ENCODE data around the gene PDCD7.
"Not testable (repeated sequence)": the region's sequence is repeated elsewhere in the genome, so short reads cannot be mapped to it uniquely, and the experiment has no call there.

Gene PDCD7

DNA sequence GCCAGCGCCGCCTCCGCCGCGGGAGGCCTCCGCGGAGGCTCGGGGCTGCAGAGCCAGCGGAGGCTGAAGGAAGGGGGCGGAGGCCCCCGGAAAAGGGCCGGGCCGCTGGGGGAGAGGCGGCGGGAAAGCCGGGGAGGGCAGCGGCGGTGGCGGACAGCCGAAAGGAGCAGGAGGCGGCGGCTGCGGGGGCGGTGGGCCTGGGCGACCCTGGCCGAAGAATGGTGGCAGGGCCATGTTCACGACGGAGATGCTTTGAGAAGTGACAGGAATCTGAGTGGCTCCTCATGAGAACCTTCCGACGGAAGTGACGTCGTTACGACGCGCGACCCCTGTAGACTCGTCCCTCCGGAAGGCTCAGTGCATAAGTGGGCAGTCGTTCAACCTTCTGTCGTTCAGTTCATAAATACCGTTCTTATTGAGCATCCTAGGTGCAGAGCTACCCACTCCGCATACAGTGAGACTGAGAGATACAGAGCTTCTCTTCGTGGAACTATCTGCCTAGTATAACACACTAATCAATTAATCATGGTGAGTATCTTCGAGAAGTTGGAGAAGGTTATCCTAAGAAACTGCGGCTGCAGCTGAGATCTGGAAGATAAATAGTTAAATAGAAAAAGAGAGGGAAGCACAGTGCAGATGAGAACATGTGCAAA lies at the start of gene PDCD7:
TSS of gene PDCD7 (minus strand) at position 261 of the 653 bp plus-strand sequence. CDS start at position 234, 27 bp downstream.
- DNase-seq, result peak; percentile 86 to 91

DNA sequence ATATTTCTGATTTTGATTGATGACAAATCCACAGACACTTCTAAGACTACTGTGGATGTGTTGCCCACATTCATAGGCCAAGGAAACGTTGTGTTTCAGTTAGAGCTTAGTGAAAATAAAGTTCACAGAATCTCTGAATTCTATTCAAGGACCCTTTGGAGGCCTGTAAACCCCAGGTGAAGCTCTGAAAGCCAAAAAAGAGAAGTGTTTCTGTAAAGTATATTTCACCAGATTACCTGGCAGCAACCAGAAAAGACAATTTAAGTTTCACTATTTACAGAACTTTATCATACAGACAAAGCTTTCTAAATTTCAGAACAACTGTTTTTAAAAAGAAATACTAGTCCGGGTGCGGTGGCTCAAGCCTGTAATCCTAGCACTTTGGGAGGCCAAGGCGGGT lies 48.9 kb upstream of the PDCD7 start:
- no peak for DNase-seq

DNA sequence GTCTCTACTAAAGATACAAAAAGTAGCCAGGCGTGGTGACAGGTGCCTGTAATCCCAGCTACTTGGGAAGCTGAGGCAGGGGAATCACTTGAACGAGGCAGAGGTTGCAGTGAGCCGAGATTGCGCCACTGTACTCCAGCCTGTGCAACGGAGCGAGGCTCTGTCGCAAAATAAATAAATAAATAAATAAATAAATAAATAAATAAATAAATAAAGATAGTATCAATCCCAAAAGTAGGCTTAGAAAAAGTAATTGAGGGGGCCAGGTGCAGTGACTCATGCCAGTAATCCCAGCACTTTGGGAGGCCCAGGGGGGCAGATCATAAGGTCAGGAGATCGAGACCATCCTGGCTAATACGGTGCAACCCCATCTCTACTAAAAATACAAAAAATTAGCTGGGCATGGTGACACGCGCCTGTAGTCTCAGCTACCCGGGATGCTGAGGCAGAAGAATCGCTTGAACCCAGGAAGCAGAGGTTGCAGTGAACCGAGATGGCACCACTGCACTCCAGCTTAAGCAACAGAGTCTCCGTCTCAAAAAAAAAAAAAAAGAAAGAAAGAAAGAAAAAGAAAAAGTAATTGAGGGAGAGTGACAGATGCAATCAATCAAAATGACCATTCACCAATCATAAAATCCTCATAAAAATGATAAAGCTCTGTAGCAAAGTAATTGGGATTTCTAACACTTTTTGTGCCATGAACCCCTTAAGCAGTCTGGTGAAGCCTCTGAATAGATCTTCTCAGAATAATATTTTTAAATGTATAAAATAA lies 48.2 kb upstream of the PDCD7 start:
- not testable (repeated sequence) for DNase-seq

- no peak for DNase-seq
Measured at GRCh38 chr15:65180167-65180566, 46.6 kb upstream of the PDCD7 start.

DNA sequence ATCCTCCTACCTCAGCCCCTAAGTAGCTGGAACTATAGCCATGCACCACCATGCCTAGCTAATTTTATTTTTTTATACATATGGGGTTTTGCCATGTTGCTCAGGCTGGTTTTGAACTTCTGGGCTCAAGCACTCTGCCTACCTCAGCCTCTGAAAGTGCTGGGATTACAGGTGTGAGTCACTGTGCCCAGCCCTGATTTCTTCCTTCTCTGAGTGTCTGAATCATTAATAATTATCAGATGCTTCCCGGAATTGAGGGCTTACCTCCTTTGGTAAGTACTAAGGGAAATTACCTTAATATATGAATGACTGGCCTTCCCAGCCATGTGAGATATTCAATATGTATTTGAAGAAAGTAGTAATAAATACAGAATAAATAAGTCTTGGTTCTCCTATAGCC lies 44.3 kb upstream of the PDCD7 start:
- DNase-seq, result no peak

DNA sequence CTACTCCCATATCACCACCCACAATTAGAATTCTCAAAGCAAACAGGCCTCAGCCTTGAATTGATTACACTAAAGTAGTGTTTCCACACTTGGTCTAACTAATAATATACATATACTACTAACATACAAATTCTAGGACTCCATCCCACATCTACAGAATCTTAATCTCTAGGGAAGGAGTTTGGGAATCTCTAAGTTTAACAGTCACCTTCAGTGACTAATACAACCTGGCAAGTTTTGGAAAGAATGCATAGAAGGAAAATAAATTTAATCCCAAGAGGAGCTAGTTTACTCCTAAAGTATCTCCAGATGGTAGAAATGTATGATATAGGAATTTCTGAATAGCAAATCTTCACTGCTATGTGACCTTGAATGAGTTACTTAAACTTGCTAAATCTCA lies 42.4 kb upstream of the PDCD7 start:
- no peak for DNase-seq

DNA sequence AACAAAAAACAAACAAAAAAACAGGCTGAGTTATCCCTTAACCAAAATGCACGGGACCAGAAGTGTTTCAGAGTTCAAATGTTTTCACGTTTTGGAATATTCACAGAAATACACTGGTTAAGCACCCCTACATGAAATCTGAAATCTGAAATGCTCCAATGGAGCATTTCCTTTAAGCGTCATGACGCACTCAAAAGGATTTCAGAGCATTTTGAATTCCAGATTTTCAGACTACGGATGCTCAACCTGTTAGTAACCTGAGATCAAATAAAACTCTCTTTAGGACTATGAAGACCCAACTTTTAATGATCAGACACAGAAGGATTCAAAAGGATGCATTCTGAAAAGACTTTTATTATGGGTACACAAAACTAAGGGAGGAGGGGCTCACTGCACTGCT lies 41.9 kb upstream of the PDCD7 start:
- no peak for DNase-seq

DNA sequence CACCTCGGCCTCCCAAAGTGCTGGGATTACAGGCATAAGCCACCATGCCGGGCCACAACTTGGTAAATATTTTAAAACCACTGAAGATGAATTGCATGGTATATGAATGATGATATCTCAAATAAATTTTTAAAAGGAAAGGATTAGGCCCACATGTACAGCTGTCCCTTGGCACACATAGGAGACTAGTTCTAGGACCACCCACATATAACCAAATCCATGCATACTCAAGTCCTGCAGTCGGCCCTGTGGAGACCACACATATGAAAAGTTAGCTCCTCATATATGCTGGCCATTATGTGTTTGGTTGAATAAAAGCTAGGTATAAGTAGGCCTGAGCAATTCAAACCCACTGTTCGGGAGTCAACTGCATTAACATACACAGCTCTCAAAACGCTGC lies 40.9 kb upstream of the PDCD7 start:
- no peak for DNase-seq

GRCh38 chr15:65172531-65172930 lies 38.9 kb upstream of the PDCD7 start:
- no peak for DNase-seq

DNA sequence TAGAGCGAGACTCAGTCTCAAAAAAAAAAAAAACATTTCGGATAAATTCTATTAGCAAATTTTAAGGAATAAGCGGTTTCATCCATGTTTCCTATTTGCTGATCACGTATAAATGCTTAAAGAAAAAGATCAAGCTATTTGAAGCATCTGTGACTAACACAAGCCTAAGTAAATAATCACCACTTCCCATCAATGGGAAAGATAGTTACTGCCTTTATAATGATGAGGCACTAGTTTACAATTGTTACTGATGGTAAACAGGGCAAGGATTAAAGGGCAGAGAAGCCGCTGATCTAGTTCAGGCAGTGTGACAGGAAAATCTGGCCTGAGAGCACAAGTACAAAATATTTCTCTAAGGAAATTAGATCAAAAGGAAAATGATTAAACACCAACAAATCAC lies 37.8 kb upstream of the PDCD7 start:
- no peak for DNase-seq

GRCh38 chr15:65165875-65166274 lies 32.3 kb upstream of the PDCD7 start:
- DNase-seq, result no peak

DNA sequence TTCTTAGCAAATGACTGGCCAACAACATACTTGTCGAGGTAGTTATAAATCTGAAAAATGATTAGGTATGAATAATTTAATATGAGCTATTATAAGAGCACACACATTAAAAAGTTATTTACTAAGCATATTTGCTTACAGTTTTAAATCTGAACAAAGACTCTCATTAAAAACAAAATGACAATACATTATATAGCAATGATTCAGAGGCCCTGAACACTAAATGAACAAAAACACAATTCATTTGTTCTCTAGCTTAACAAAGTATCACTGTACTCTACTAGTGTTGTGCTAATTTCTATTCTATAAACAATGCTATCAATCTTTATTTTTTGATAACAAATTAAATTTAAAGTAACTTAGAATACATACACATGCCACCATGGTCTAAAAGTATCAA lies 30.5 kb upstream of the PDCD7 start:
- DNase-seq, result no peak

GRCh38 chr15:65163041-65163440 lies 29.4 kb upstream of the PDCD7 start:
- DNase-seq, result no peak

- DNase-seq, result no peak
Measured at GRCh38 chr15:65156692-65157091, 23.1 kb upstream of the PDCD7 start.

DNA sequence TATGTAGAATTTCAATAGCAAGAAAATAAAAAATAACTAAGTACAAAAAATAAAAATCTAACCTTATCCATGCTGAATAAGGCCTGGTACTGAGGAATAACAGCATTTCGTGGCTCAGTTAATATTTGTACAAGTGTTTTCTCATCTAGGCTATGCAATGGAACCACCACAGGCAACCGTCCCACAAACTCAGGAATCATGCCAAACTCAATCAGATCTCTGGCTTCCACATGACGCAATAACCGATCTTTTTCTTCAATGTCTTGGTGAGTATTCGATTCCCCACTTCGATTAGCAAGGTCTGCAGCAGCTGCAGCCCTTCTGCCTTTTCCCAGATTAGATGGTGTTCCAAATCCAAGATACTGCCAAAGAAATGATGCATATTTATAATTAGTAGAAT lies 21.1 kb upstream of the PDCD7 start:
- DNase-seq, result no peak

DNA sequence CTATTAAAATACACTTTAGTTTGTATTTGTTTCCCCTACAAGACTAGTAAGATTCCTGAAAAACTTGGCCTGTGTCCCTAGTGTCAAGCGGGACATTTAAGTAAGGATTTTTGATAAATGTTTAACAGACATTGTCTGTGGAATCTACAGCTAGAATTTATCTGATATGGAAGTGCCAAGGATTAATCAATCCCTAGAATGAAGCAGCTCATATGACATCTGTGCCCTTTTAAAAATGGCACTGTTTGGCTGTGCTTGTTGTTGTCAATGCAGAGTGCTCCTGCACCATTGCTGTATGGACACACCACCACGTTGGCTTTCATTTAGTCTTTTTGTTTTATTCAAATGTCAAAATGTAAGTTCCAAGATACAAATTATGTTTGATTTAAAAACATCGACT lies 14.3 kb upstream of the PDCD7 start:
- DNase-seq, result no peak

- no peak for DNase-seq
Measured at GRCh38 chr15:65146438-65146837, 12.8 kb upstream of the PDCD7 start.

GRCh38 chr15:65138631-65139030 lies 5.0 kb upstream of the PDCD7 start:
- not testable (repeated sequence) for DNase-seq

- DNase-seq, result not testable (repeated sequence)
Measured at GRCh38 chr15:65137893-65138292, 4.3 kb upstream of the PDCD7 start.

- DNase-seq, result not testable (repeated sequence)
Measured at GRCh38 chr15:65137089-65137488, 3.5 kb upstream of the PDCD7 start.

DNA sequence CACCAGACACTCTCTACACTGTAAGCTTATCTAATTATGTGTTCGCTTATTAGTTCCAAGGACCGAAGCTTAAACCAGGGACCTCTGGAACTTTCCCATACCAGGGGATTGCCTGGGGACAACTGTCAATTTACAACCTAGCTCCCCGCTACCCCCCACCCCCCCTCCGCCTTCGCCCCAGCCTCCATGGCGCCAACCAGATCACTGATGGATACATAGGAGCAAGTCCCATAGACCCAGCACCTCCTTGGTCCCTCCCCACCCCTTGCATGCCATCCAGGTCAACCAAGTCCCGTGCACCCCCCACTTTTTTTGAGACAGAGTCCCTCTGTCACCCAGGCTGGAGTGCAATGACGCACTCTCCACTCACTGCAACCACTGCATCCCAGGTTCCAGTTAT lies 930 bp upstream of the PDCD7 start:
- DNase-seq, result no peak

DNA sequence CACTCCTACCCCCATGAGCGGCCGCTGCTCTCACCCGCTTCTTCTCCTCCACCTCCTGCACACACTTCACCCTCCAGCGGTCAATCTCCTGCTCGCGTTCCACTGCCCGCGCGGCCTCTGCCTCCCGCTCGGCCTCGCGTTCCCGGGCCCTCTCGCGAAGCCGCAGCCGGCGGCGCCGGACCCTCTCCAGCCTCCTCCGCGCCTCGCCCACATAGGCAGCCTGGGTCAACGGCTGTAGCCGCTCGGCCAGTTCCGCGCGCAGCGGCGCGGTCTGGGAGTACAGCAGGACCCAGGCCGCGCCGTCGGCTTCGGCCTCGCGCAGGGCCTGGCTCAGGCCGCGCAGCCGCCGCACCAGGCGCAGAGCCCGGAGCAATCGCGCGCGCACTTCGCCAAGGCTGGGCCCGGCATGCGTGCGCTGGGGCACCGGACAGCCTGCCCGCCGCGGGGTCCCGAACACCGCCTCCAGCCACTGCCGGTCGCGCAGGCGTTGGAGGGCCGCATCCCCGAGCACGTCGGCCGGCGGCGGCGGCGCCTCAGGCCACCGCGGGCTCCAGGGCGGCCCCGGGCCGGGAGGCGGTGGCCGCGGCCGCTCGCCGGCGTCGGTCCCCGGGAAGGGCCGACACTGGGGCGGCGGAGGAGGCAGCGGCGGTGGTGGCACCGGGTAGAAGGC lies 595 bp downstream of the PDCD7 start:
- peak; percentile 63 to 64 for DNase-seq

DNA sequence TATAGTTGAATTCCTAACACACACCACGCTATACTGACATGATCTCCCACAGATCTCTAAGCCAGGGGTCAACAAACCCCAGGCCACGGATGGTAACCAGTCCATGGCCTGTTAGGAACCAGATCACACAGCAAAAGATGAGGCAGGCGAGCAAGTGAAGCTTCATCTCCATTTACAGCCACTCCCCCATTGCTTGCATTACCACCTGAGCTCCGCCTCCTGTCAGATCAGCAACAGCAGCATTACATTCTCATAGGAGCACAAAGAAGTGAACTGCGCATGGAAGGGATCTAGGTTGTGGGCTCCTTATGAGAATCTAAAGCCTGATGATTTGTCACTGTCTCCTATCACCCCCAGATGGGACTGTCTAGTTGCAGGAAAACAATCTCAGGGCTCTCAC lies 2.7 kb downstream of the PDCD7 start:
- DNase-seq, result no peak

- DNase-seq, result no peak
Measured at GRCh38 chr15:65115542-65115941, 18.1 kb downstream of the PDCD7 start.

Data from inflammatory macrophage treated with lipopolysaccharide for 1 hour (primary cell).